Right ventricle myocardium inferior (tissue), 1 donor: ENCODE results near the gene NOC4L. TPM values are rescaled to one million over a fixed set of nuclear protein-coding genes. Genes with fewer than 3 reads are reported as not detected.
"Not testable (repeated sequence)": the region's sequence is repeated elsewhere in the genome, so short reads cannot be mapped to it uniquely, and the experiment has no call there.

Experiments used
- ATAC-seq: fragments of 200-7000 bp; cut with Tn5 transposase; one replicate; pipeline ENCODE4 v1.9.1; 2020; ENCODE audit warnings: mild to moderate bottlenecking, moderate library complexity
- DNase-seq: peaks from one replicate; pipeline ENCODE4 v3.0.0; 2021; ENCODE audit errors: missing footprints
- intact Hi-C: fragments of 100-400 bp; cut with DNase I; formaldehyde crosslinking; loops from one replicate; pipeline ENCODE4 v1.11.0; 2022
- total RNA-seq: library from RNA; stranded (reverse); fragmentation: NEBNext Ultra II Directional; extraction: Animal tissue kit (Norgen Biotek cat#: 25700); gene quantifications from one replicate; pipeline ENCODE4 v1.2.1, GENCODE V29; 2021
- donor health status: DM: no; HTN: yes; CAD: no; lungs with severe emphysema.

The NOC4L gene
- total RNA-seq, 1 donor from 2014 or later, result 9.2 TPM

DNA sequence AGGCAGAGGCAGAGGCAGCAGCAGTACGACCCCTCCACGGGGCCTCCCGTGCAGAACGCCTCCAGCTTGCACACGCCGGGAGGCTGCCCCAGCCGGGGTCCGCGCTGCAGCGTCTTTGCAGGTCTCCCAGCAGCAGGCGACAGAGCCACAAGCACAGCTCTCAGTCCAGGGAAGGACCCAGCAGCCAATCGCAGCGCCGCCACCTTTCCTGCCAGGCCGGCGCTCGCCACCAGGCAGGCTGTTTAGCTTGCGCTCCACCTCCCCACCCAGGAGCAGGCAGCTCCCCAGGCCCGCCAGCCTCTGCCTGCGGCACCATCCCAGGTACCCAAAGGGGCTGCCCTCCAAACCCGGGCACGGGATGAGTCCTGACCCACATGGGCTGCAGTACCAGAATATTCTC is 25.4 kb upstream of the NOC4L start:
- no peak for ATAC-seq
- intact Hi-C loops, result no loop called here
- DNase-seq, result no peak

DNA sequence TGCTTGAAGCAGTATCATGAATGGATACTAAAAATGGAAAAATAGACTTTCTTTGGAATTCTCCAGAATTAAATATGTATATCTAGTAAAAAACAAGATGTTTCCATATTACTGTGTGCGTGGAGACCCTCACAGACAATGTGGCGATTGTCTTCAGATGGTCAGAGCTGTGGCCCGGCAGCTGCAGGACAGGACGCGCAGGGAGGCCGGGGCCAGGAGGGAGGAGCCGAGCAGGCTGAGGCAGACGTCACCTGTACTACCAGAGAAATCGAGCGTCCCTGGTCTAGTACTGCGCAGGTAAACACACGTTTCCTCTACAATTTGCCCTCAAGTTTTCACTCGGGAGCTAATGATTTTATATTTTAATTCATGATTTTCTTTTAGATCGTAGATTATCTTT is 23.0 kb upstream of the NOC4L start:
- ATAC-seq, result no peak
- DNase-seq, result no peak
- intact Hi-C loops, result no loop called here

GRCh38 chr12:132123970-132124765 is 20.1 kb upstream of the NOC4L start:
- no peak for DNase-seq
- no peak for ATAC-seq
- intact Hi-C loops, result no loop called here

DNA sequence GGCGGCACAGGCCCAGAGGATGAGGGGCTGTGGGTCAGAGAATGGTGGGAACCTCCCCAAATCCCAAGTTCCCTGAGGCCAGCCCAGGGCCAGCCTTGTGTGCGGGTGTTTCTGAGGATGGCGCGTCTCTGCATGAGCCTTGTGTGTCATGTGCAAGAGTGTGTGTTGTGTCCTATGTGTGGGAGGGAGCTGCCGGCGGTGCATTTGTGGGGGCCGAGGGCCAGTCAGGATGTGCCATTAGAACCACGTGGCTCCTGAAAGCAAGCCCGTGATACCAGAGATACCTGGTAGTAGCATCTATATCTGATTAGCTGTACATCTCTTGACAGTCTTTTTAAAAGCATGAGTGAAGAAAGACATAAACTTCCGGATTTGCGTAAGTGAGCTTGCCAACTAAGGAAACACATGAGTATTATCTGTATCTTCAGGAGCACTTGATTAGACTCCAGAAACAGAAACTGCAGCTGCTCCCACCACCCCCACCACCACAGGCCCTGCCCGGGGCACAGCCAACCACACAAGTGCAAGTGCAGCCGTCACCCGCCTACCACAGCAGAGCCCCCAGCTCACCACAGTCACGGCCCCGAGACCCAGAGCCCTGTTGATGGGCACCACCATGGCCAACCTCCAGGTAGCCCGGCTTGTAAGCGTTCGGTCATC is 19.4 kb upstream of the NOC4L start:
- DNase-seq (no peak), ATAC-seq (no peak)
- intact Hi-C loops, result no loop called here

GRCh38 chr12:132125736-132126135 is 18.5 kb upstream of the NOC4L start:
- intact Hi-C loops, result no loop called here
- ATAC-seq (no peak), DNase-seq (no peak)

- intact Hi-C loops, result no loop called here
Measured at GRCh38 chr12:132127041-132127440, 17.2 kb upstream of the NOC4L start.

DNA sequence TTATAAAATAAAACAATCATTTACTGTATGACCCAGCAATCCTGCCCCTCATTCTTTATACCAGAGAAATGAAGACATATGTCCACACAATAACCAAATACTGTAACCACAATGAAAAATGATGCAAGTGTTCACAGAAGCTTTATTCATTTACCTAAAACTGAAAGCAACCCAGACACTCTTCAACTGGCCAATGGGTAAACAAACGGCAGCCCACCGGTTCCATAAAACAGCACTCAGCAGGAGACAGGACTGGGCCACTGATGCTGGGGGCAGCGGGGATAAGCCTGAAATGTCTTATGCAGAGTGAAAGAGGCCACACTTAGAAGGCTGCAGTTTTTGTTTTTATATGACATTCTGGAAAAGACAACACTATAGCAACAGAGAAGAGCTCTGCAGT is 15.2 kb upstream of the NOC4L start:
- no peak for ATAC-seq
- no peak for DNase-seq
- intact Hi-C loops, result no loop called here

More at GRCh38 chr12:132127041-132127440, 17.2 kb upstream of the NOC4L start:
- ATAC-seq (no peak), DNase-seq (no peak)

DNA sequence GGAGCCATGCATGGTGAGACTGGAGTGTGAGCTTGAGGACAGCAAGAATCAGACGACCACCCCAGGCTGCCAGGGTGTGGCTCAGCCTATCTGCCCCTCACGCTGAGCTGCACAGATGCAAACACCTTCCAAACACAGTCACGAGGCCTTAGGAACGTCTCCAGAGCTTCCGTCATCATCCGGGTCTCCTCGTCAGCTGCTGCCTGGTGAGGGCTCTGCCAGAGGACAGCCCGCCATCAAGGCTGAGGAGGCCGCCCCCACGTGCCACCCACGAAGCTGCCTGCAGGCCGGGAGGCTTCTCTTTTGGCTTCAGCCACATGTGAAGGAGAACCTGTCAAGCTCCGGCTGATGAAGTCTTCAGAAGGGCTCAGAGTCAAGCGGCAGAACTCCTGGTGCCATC is 13.6 kb upstream of the NOC4L start:
- ATAC-seq, result no peak
- DNase-seq, result no peak

DNA sequence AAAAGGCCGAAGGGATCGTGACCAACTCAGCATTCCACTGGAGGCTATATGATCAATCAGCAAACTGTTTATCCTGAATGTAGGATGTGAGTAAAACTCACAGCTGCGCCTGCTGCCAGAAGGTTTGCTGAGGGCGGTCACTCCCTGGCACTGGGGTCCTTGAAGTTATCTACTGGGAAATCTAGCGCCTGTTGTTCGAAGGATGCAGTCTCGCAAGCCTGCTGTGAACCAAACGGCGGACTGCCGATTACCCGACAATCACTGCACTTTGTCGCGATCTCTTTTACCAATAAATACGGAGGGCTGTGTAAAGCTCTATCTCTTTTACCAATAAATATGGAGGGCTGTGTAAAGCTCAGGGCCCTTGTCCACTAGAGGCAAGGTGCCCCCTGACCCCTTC is 13.0 kb upstream of the NOC4L start:
- ATAC-seq (no peak), DNase-seq (no peak)
- intact Hi-C loops, result no loop called here

More for the DNA sequence above, 13.6 kb upstream of the NOC4L start:
- intact Hi-C loops, result no loop called here

GRCh38 chr12:132131952-132132351 is 12.3 kb upstream of the NOC4L start:
- no peak for DNase-seq
- ATAC-seq, result no peak
- intact Hi-C loops, result no loop called here

DNA sequence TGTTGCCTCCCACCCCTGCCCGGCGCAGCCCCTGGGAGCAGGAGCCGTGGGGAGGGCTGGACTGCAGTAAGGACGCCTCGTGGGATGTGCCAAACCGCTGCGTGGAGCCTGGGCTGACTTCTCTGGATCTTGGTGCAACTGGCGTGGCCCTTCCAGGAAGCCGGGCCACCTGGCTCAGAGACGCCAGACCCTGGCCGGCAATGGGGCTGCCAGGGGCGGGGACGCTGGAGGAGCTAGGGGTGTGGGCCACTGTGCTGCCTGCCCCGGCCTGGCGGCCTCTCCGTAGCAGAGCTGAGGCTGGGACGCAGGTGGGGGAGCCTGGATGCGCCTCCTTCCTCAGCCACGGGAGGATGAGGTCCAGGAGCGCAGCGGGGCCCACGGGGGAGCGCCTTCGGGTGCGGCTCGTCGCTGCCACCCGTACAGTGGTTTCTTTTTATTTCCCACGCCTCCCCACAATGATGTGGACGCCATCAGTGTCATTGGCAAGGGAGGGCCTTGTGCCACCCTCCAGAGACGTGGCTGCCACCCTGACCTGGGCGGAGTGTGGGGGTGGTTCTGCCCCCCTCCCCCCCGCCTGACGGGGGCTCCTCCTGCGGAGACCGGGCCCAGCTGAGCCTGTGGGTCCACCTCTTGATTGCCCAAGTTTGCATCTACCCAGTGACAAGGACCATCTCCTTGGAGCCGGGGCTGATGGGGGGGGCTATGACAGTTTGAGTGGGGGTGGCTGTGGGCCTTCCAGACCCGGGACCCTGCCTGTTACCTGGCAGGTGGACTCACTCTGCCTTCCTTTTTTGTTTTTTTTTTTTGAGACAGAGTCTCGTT is 11.4 kb upstream of the NOC4L start:
- no peak for ATAC-seq

GRCh38 chr12:132133952-132134652 is 10.2 kb upstream of the NOC4L start:
- intact Hi-C loops, result no loop called here
- DNase-seq (no peak), ATAC-seq (peak; percentile 24)

More for the DNA sequence above, 11.4 kb upstream of the NOC4L start:
- no peak for DNase-seq
- intact Hi-C loops, result no loop called here

- intact Hi-C loops, ATAC-seq, DNase-seq: not testable (repeated sequence)
Measured at GRCh38 chr12:132134653-132135183, 9.5 kb upstream of the NOC4L start.

- intact Hi-C loops, DNase-seq, ATAC-seq: not testable (repeated sequence)
Measured at GRCh38 chr12:132136226-132136625, 8.0 kb upstream of the NOC4L start.

DNA sequence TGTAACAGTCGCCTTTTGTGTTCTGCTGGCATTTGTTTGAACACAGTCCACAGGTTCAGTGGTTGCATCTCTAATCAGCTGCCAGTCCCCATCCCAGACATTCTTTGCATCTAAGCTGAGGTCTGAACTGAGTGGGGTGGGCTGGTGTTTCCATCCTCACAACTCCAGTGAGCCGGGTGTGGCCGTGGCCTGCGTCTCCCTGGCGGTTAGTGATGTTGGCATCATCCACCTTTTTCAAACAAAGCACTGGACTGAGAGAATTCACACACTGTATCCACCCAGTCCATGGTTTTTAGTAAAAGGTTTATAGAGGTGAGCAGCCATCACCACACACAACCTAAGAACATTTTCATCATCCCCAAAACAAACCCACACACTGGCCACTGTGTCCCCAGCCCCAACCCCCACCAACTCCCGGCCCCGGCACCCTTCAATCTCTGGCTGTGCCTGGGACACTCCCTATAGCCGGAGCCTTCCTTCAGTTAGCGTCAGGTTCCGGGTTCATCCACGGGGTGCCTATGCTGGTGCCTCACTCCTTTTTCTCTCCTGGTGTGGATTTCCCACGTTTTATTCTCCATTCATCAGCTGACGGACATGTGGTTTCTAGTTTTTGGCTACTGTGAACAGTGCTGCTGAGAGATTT is 6.7 kb upstream of the NOC4L start:
- ATAC-seq (no peak), DNase-seq (no peak)
- intact Hi-C loops, result no loop called here

DNA sequence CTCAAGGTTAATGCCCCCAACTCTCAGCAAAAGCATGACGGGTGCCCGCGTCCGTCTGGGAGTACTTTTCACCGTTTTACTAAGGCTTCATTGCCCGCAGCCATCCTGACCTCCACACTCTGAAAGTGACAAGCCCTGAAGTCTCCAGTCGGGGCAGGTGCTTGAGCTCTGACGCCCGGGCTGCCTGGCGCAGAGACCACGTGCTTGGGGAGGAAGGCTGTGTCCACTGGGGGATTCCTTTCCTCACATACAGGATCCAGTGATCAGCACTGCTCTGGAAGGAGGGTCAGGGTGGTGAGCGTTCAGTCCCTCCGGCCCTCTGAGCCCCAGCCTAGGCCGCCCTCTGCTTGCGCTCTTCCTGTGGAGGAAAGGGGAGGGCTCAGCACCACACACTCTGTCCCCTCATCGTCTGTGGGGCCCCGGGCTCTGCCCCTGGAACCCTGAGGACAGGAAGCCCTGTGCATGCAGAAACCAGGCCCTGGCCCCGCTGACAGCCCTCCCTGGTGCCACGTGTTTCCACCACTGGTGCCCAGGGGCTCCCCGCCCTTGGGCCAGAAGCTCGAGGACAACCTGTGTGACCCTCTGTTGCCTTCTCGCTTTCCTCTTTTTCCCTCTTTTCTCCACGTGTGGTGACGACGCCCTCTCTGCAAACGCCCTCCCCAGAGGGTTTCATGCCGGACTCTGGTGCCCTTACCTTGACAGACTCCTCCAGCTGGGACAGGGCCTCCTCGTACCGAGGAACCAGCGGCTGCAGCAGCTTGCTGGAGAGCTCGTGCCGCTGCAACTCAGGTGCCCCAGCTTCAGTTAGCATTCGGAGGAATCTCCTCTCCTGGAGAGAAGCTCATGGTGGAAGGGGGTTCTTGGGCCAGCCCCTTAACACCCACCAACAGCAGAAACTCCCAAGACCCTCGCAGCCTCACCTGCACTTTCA is 5.1 kb upstream of the NOC4L start:
- intact Hi-C loops, result no loop called here
- no peak for DNase-seq
- no peak for ATAC-seq

DNA sequence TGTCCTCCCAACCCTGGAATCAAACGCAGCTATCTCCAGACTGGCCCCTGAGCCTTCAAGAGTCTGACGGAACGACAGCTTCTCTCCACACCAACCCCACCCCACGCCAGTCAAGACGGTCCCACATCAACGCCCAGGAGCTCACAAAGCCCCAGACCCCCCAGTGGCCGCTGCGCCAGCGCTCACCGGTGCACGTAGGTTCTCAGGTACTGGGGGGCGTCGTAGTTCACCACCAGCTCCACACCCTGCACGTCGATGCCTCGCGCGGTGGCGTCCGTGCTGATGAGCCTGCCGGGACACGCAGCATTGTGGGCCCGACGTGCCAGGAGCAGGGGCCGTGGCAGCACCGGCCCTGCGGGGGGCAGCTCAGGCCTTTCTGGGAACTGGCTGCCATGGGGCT is 4.3 kb upstream of the NOC4L start:
- DNase-seq (no peak), ATAC-seq (no peak)
- intact Hi-C loops, result no loop called here
